GM08714 (cell line): Measurements from ENCODE around the gene ZC3H8.

Experiments used
- H3K4me3 ChIP-seq: fragments of 200-500 bp; sonication (Bioruptor generic); 2 replicates; pipeline ENCODE4 v1.5.1; 2014; ENCODE audit warnings: mild to moderate bottlenecking, low read length, inconsistent platforms
- ZNF274 ChIP-seq: IDR thresholded peaks from 2 replicates; pipeline ENCODE4 v1.6.1; 2012; ENCODE audit warnings: mild to moderate bottlenecking, low read depth, low read length

The ZC3H8 gene

DNA sequence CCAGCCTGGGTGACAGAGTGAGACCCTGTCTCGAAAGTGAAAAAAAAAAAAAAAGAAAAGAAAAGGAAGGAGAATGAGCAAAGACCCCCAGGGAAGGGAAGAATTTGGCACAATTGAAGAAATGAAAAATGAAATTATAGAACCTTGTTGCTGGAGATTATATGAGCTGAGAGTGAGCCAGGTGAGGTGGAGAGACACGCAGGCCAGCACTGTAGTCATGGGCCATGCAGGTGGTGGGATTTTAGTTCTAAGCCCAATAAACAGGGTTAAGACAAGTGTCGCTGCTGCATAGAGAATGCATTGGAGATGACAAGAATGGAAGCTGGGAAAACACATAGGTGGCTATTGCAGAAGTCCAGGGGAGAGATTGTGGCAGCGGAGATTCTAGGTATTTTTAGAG is 84.3 kb downstream of the ZC3H8 start:
- no peak overlapping the region for H3K4me3 ChIP-seq
- no peak for TF ChIP-seq ZNF274

DNA sequence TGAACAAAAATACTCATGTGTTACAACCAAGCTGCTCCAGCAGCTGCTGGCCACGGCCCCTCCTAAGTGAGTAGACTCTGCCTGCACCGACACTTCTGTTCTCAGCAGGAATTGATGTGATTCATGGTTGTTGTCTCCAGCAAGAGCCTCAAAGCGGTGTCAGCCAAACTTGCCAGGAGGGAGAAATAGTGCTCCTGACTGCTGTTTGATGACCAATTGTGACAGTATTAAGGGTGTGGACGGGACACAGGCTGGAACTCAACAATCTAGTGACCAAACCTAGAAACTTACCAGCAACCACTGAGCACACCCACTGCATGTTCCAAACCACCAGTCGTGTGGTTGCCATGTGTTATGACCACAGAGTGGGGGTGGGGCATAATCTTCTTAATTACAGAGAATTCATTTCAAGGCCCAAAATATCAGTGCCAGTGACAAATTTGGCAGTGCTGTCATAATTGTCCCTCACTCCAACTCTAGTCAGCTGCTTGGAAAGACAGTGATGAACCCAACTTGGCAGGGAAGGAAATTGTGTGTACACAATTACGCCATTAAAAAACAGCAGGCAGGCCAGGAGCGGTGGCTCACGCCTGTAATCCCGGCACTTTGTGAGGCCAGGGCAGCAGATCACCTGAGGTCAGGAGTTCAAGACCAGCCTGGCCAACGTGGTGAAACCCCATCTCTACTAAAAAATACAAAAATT is 86.3 kb downstream of the ZC3H8 start:
- no peak overlapping the region for H3K4me3 ChIP-seq
- no peak for TF ChIP-seq ZNF274

DNA sequence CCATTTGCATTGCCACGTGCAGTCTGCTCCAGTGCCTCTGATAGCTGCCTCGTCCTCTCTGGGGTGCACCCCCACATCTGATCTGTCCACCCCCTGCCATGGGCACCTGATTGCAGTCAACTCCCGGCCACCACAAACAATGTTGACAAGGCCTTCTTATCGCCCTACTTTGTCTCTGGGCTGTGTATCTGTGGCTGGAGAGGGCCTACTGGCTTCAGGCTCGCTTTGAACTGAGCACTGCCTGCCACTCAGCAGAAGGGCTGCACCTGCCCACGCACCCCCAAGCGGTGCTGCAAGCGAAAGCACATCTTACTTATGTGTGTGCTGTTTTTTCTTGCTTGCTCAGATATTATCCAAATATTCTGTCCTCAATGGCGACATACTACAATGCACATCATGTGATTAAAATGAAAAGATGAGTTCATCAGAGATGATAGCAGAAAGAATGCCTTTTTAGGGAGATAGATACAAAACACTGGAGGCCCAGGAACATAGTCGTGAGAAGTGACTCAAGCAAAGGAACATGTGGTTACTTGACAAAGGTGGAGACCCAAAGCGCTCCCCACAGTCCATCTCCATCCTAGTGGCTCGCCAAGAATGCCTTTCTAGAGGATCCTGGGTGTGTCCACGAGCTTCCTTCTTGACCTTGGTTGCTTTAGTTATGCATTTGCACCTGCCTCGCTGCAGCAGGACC is 87.9 kb downstream of the ZC3H8 start:
- no peak overlapping the region for H3K4me3 ChIP-seq
- no peak for TF ChIP-seq ZNF274

DNA sequence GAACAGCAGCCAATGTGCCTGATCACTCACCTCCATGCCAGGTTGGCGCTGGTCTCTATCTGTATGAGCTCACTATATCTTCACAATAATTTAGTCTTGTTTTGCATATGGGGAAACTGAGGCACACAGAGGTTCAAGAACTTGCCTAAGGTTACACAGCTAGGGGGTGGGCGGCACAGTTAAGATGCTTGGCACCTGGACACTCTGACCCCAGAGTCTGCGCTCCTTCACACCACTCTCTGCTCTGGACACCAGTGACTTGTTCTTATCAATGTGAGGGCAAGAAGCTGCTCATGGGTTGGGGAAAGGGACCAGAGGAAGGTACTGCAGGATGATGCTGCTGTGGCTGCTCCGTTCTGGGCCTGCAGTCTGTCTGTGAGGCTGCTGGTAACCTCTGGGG is 89.5 kb downstream of the ZC3H8 start:
- no peak for TF ChIP-seq ZNF274

DNA sequence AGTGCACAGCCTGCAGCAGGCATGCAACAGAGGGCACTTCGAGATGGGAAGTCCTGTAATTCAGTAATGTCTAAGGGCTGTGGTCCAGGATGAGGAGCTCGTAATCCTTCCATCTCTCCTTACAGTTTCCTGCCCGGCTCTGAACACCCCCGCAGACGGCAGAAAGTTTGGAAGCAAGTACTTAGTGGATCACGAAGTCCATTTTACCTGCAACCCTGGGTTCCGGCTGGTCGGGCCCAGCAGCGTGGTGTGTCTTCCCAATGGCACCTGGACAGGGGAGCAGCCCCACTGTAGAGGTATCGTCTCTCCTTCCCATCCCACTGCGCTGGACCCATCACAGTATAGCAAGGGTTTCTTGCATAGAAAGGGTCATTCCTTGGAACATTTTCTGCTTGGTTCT is 90.0 kb downstream of the ZC3H8 start:
- no peak overlapping the region for H3K4me3 ChIP-seq
- no peak for TF ChIP-seq ZNF274

More for the DNA sequence above, 89.5 kb downstream of the ZC3H8 start:
- H3K4me3 ChIP-seq, result no peak overlapping the region

DNA sequence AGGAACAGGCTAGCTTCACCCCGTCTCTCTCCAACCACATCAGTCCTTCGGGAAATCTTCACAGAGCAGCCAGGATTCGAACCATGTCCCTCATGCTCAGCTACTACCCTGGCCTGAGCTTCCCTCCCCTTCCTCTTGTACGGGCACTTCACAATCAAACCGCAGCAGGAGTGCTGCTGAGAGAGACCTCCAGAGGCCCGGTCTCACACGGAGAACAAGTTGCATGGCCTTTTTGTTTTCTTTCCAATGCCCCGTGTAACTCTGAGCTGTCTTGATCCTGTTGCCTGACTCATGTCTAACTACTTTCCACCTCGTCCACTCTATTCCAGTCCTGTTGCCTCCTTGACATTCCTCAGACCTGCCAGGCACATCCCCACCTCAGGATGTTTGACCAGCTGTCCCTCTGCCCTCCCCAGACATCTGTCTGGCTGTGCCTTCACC is 91.3 kb downstream of the ZC3H8 start:
- no peak overlapping the region for H3K4me3 ChIP-seq

DNA sequence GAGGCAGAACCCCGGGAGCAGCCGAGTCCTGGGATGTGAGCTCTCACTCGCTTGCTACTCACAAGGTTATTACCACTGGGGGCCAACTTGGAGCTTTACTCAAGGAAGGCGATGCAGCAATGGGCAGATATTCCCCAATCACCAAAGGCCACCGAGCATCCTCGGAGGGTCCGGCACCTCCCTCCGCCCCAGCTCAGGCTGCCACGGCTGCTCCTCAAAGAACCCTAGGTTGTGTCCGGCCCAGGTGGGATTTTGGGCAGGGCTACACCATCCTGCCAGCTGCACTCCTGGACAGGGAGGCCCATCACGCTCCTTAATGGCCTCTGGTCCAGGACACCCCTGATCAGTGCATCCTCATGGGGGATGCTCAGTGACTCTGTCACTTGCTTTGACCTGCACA is 91.9 kb downstream of the ZC3H8 start:
- no peak for TF ChIP-seq ZNF274
- no peak overlapping the region for H3K4me3 ChIP-seq

More for the DNA sequence above, 91.3 kb downstream of the ZC3H8 start:
- no peak for TF ChIP-seq ZNF274

DNA sequence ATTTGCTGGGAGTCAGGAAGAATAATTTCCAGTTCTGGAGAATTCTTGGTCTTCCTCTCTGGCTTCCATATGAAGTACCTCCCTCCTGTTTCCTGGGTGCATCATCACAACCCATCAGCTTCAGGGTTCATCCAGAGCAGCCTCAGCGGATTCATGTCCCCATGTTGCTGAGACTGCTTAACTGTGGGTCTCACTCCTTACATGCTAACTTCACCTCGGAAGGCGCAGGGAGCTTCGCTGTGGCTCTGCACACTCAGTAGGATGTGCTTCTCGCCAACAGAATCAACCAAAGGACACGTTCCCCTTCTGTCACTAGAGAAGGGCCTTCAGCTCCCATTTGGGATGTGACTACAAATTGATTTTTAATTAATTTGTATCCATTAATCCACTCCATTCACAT is 92.5 kb downstream of the ZC3H8 start:
- no peak overlapping the region for H3K4me3 ChIP-seq
- no peak for TF ChIP-seq ZNF274
